A549 (cell line): Measurements from ENCODE around the gene LRGUK. TPM values are rescaled to one million over a fixed set of nuclear protein-coding genes. Genes with fewer than 3 reads are reported as not detected.

Experiments used
- ATAC-seq, 2 experiments: fragments of 200-7000 bp in 1 of 2; fragments of >200 bp in 1 of 2; cut with Nextera tagmentation in 1 of 2; cut with Tn5 transposase in 1 of 2; 3 replicates each; pipeline versions ENCODE4 v1.8.0 to v1.9.1; 2018 to 2020; ENCODE audit warnings: mild to moderate bottlenecking in 1 of 2, moderate library complexity in 1 of 2
- CTCF ChIA-PET: fragments of 300-600 bp; sonication (Branson Sonifier 250); formaldehyde crosslinking; extraction: SDS; loops from one replicate; lab custom pipeline; 2021; ENCODE audit warnings: antibody characterized with exemption, inconsistent platforms; lab: Yijun Ruan, JAX
- POLR2A ChIA-PET: fragments of 350-600 bp; formaldehyde crosslinking; extraction: SDS; loops from one replicate; lab custom pipeline; 2021; ENCODE audit warnings: antibody characterized with exemption, inconsistent platforms; lab: Yijun Ruan, JAX
- DNase-seq, 2 experiments: peaks; one replicate each; pipeline versions ENCODE4 v3.0.0 to v3.0.0-alpha.2; 2011 to 2016; ENCODE audit warnings: low read depth in 1 of 2, low spot score in 1 of 2
- FAIRE-seq: peaks from 2 replicates; lab custom pipeline; 2011; peaks lifted over from hg19 to GRCh38; lab: Jason Lieb, UNC
- H3K27ac ChIP-seq, 2 experiments: fragments of >200 bp; sonication (Bioruptor Twin); formaldehyde crosslinking; 3 replicates each; pipeline ENCODE4 v1.5.1; 2016 to 2017
- H3K4me1 ChIP-seq: fragments of >200 bp; sonication (Bioruptor Twin); formaldehyde crosslinking; 3 replicates; pipeline ENCODE4 v1.6.1; 2016
- H3K4me2 ChIP-seq: fragments of >200 bp; sonication (Bioruptor Twin); formaldehyde crosslinking; 3 replicates; pipeline ENCODE4 v1.6.1; 2016
- H3K4me3 ChIP-seq: fragments of >200 bp; sonication (Bioruptor Twin); formaldehyde crosslinking; 3 replicates; pipeline ENCODE4 v1.5.1; 2016
- H3K9me3 ChIP-seq: fragments of >200 bp; sonication (Bioruptor Twin); formaldehyde crosslinking; 3 replicates; pipeline ENCODE4 v1.6.1; 2016
- CBX2 ChIP-seq: fragments of 200-600 bp; sonication (generic); IDR thresholded peaks from 2 replicates; pipeline ENCODE4 v1.6.1; 2016; ENCODE audit warnings: low read depth, mild to moderate bottlenecking, borderline replicate concordance
- CBX8 ChIP-seq: fragments of 200-600 bp; sonication (generic); IDR thresholded peaks from 2 replicates; pipeline ENCODE4 v1.6.1; 2016
- CHD4 ChIP-seq: fragments of 200-600 bp; sonication (generic); IDR thresholded peaks from 2 replicates; pipeline ENCODE4 v1.6.1; 2016; ENCODE audit warnings: antibody characterized with exemption, mild to moderate bottlenecking, borderline replicate concordance
- ELK1 ChIP-seq: fragments of 150-350 bp; IDR thresholded peaks from 2 replicates; pipeline ENCODE4 v1.6.1; 2014; ENCODE audit warnings: low read depth, mild to moderate bottlenecking, low read length
- FOSB ChIP-seq: fragments of 250-450 bp; sonication (Bioruptor Pico); IDR thresholded peaks from 2 replicates; pipeline ENCODE4 v1.5.0; 2020; ENCODE audit warnings: mild to moderate bottlenecking, moderate library complexity
- FOSL2 ChIP-seq, 2 experiments: fragments of 450-650 bp in 1 of 2; fragments of >200 bp in 1 of 2; sonication (Bioruptor Twin) in 1 of 2; formaldehyde crosslinking; IDR thresholded peaks; 2 replicates each; pipeline versions ENCODE4 v1.5.0 to v1.6.1; 2016 to 2020; ENCODE audit warnings: mild to moderate bottlenecking in 1 of 2, moderate library complexity in 1 of 2
- FOXS1 ChIP-seq: fragments of 250-450 bp; sonication (Bioruptor Pico); IDR thresholded peaks from 2 replicates; pipeline ENCODE4 v1.5.0; 2020; ENCODE audit warnings: mild to moderate bottlenecking, moderate library complexity
- GATA3 ChIP-seq: IDR thresholded peaks from 2 replicates; pipeline ENCODE4 v1.6.1; 2012; ENCODE audit warnings: borderline replicate concordance
- HDAC2 ChIP-seq: fragments of 200-600 bp; sonication (generic); IDR thresholded peaks from 2 replicates; pipeline ENCODE4 v1.6.1; 2016
- HMGXB4 ChIP-seq: fragments of 250-450 bp; sonication (Bioruptor Pico); IDR thresholded peaks from 2 replicates; pipeline ENCODE4 v1.5.0; 2021; ENCODE audit warnings: mild to moderate bottlenecking, moderate library complexity, borderline replicate concordance
- HOXA7 ChIP-seq: fragments of 250-450 bp; sonication (Bioruptor Pico); IDR thresholded peaks from 2 replicates; pipeline ENCODE4 v1.5.0; 2020; ENCODE audit warnings: mild to moderate bottlenecking, moderate library complexity
- HOXB5 ChIP-seq: fragments of 250-450 bp; sonication (Bioruptor Pico); IDR thresholded peaks from 2 replicates; pipeline ENCODE4 v1.5.0; 2020; ENCODE audit warnings: mild to moderate bottlenecking, moderate library complexity
- JUN ChIP-seq, 2 experiments: fragments of >200 bp; sonication (Bioruptor Twin); formaldehyde crosslinking; IDR thresholded peaks; 2 replicates in 1 of 2; 3 replicates in 1 of 2; pipeline ENCODE4 v1.6.1; 2016 to 2017
- JUNB ChIP-seq: fragments of >200 bp; sonication (Bioruptor Twin); formaldehyde crosslinking; IDR thresholded peaks from 2 replicates; pipeline ENCODE4 v1.6.1; 2016
- KDM1A ChIP-seq: fragments of 200-600 bp; sonication (generic); IDR thresholded peaks from 2 replicates; pipeline ENCODE4 v1.6.1; 2016; ENCODE audit warnings: low read depth, mild to moderate bottlenecking
- MYC ChIP-seq: IDR thresholded peaks from 2 replicates; pipeline ENCODE4 v1.6.1; 2012; ENCODE audit warnings: mild to moderate bottlenecking, inconsistent platforms, low read length, improper control_type of control experiment, borderline replicate concordance
- NFE2L2 ChIP-seq: fragments of 150-350 bp; conservative IDR thresholded peaks from 2 replicates; pipeline ENCODE4 v1.6.1; 2014; ENCODE audit warnings: low read length
- POLR2AphosphoS2 ChIP-seq: conservative IDR thresholded peaks from 2 replicates; pipeline ENCODE4 v1.6.1; 2012; ENCODE audit warnings: low read length, improper control_type of control experiment, inconsistent platforms
- RARB ChIP-seq: fragments of 250-450 bp; sonication (Bioruptor Pico); IDR thresholded peaks from 2 replicates; pipeline ENCODE4 v1.8.0; 2021; ENCODE audit warnings: mild to moderate bottlenecking, moderate library complexity
- RCOR1 ChIP-seq: fragments of 150-350 bp; IDR thresholded peaks from 2 replicates; pipeline ENCODE4 v1.6.1; 2014; ENCODE audit warnings: antibody characterized with exemption, low read length, low read depth
- RFX5 ChIP-seq: fragments of 450-650 bp; IDR thresholded peaks from 2 replicates; pipeline ENCODE4 v1.7.1; 2014; ENCODE audit warnings: antibody characterized with exemption, mild to moderate bottlenecking, moderate library complexity
- ZC3H11A ChIP-seq: fragments of 450-650 bp; IDR thresholded peaks from 2 replicates; pipeline ENCODE4 v1.6.1; 2014; ENCODE audit warnings: antibody characterized with exemption, mild to moderate bottlenecking
- ZNF302 ChIP-seq: fragments of 250-450 bp; sonication (Bioruptor Pico); IDR thresholded peaks from 2 replicates; pipeline ENCODE4 v1.9.0; 2021; ENCODE audit warnings: inconsistent platforms, mild to moderate bottlenecking, moderate library complexity
- ZSCAN20 ChIP-seq: fragments of 250-450 bp; sonication (Bioruptor Pico); IDR thresholded peaks from 2 replicates; pipeline ENCODE4 v1.8.0; 2022; ENCODE audit warnings: mild to moderate bottlenecking, moderate library complexity
- WGBS: methylation state at CpG from one replicate; pipeline ENCODE4 v1.1.6; 2017; ENCODE audit errors: missing lambda C conversion rate; 5-methylcytosine and 5-hydroxymethylcytosine counted together
- polyA plus RNA-seq, 4 experiments: library from polyadenylated mRNA; depleted of rRNA in 3 of 4; stranded (reverse); fragments of >200 nt; fragmentation: RNase III in 1 of 4; extraction: RNeasy Plus Mini Kit Qiagen cat#74134 plus additional on column Dnase treatment in 1 of 4; gene quantifications; 2 replicates in 3 of 4; 3 replicates in 1 of 4; pipeline ENCODE4 v1.2.3, GENCODE V29; 2011 to 2017
- TF ChIP-seq, protein P1 (sequence below): fragments of 450-650 bp; IDR thresholded peaks from 2 replicates; pipeline ENCODE4 v1.6.1; 2014; ENCODE audit warnings: antibody characterized with exemption

Gene LRGUK
- polyA plus RNA-seq, 2 of the 4 experiments (the other 2 are of a cell fraction), result 0.28 to 0.32 TPM

DNA sequence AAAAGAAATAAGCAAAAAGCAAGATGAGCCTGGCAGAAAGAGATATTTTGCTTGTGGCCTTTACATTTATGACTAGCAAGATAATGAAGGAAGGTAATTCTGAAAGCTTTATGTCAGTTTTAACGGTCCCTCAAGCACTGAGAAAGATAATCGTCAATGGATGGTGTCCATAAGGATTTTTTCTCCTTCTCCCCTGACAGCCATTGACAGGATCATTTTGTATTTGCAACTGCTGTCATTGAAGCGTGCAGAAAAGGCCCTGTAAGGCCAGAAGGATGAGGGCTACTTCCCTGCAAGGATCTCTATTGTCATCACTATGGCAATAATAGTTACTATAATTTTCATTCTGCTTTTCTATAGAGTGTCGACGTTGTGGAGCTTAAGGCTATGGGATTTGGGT, 994 bp upstream of the LRGUK start:
- WGBS, result 43% methylated on average over 5 of the region's 5 CpGs
- no peak overlapping the region for H3K4me3 ChIP-seq
- DNase-seq (no peak), FAIRE-seq (peak; percentile 7), ATAC-seq (no peak)
- H3K4me2 ChIP-seq, result no peak overlapping the region
- H3K9me3 ChIP-seq, result no peaks in the 10 kb centered on the region
- CTCF ChIA-PET, result interaction anchor here (1.5 to 2.7 kb wide), 3 partner anchors 10 to 295 kb away, joined by 3 to 26 read pairs (median 6); no protein-coding TSS in a partner anchor
- POLR2A ChIA-PET, result no interaction called here
- peaks cover 8% of the 10 kb centered on the region; the same call in 1 of the 3 replicates for H3K4me1 ChIP-seq
- no peak overlapping the region for H3K27ac ChIP-seq
- TF ChIP-seq JUN (IDR thresholded peaks at IDR 0.05), result no peak
- TF ChIP-seq JUNB, result no peak
- no peak for TF ChIP-seq ZNF302 (CRISPR knock-in tag)
- TF ChIP-seq FOSL2 (IDR thresholded peaks at IDR 0.05), result no peak
- TF ChIP-seq FOSL2 (CRISPR knock-in tag; IDR thresholded peaks at IDR 0.05), result no peak
- TF ChIP-seq RARB (CRISPR knock-in tag), result no peak
- TF ChIP-seq POLR2AphosphoS2, result no peak
- TF ChIP-seq CBX2, result no peak
- TF ChIP-seq CBX8, result no peak
- no peak for TF ChIP-seq NFE2L2

- ChIA-PET POLR2A (no interaction called here), CTCF (interaction anchor here (0.7 to 2.7 kb wide), 6 partner anchors 10 to 387 kb away, joined by 3 to 26 read pairs (median 4); no protein-coding TSS in a partner anchor)
- 53% methylated on average over 6 of the region's 6 CpGs for WGBS
- Histone ChIP-seq H3K4me3 (peak overlapping the region; percentile 71), H3K27ac (no peak overlapping the region), H3K9me3 (no peaks in the 10 kb centered on the region), H3K4me1 (peaks cover 8% of the 10 kb centered on the region; the same call in 1 of the 3 replicates), H3K4me2 (peak overlapping the region; percentile 88)
- DNase-seq (no peak), FAIRE-seq (no peak), ATAC-seq (no peak)
- no peak for TF ChIP-seq GATA3
- no peak for TF ChIP-seq RFX5
- TF ChIP-seq MYC, result no peak
- no peak for TF ChIP-seq HOXB5 (CRISPR knock-in tag)
- no peak for TF ChIP-seq ZC3H11A
- no peak for TF ChIP-seq FOSB (CRISPR knock-in tag)
- TF ChIP-seq ZSCAN20 (CRISPR knock-in tag), result no peak
- TF ChIP-seq KDM1A, result no peak
- TF ChIP-seq HDAC2, result no peak
- no peak for TF ChIP-seq RCOR1
- no peak for TF ChIP-seq CHD4
- no peak for TF ChIP-seq ELK1
- TF ChIP-seq, protein P1, sequence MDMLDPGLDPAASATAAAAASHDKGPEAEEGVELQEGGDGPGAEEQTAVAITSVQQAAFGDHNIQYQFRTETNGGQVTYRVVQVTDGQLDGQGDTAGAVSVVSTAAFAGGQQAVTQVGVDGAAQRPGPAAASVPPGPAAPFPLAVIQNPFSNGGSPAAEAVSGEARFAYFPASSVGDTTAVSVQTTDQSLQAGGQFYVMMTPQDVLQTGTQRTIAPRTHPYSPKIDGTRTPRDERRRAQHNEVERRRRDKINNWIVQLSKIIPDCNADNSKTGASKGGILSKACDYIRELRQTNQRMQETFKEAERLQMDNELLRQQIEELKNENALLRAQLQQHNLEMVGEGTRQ, result no peak
- no peak for TF ChIP-seq HMGXB4 (CRISPR knock-in tag)
- TF ChIP-seq FOXS1 (CRISPR knock-in tag), result no peak
- no peak for TF ChIP-seq POLR2AphosphoS2
- no peak for TF ChIP-seq HOXA7 (CRISPR knock-in tag)
Measured at GRCh38 chr7:134126596-134126965, 559 bp upstream of the LRGUK start.
